ENCODE results near the gene RABL3.

GRCh38 chr3:120778776-120779175, 36.5 kb upstream of the RABL3 start:
- TF ChIP-seq EP300 (IDR thresholded peaks at IDR 0.05), result no peak
- no peak for TF ChIP-seq POLR2A (IDR thresholded peaks at IDR 0.05)

All from upper lobe of left lung (tissue), 4 donors.